ENCODE measurements around the gene ANAPC1.
"Not testable (repeated sequence)": the region's sequence is repeated elsewhere in the genome, so short reads cannot be mapped to it uniquely, and the experiment has no call there.

The ANAPC1 gene

GRCh38 chr2:111883661-111884591 lies at the start of gene ANAPC1:
Gene ANAPC1, minus strand, starts transcription at chr2:111884193. Its CDS starts 3,368 bp downstream, at chr2:111880825.
- DNase-seq (ENCODE audit: low read depth in 2 of 2): peak; percentile 79 to 84

- no peak for DNase-seq (ENCODE audit: low read depth in 2 of 2)
These were observed 48.9 kb upstream of the ANAPC1 start for GRCh38 chr2:111932841-111933291.

- DNase-seq (ENCODE audit: low read depth in 2 of 2): no peak
These were observed 46.9 kb upstream of the ANAPC1 start for GRCh38 chr2:111930875-111931274.

- DNase-seq (ENCODE audit: low read depth in 2 of 2): no peak
These were observed 46.4 kb upstream of the ANAPC1 start for GRCh38 chr2:111930409-111930808.

GRCh38 chr2:111927723-111928122 lies 43.7 kb upstream of the ANAPC1 start:
- DNase-seq (ENCODE audit: low read depth in 2 of 2): no peak

- DNase-seq (ENCODE audit: low read depth in 2 of 2): no peak
These were observed 40.7 kb upstream of the ANAPC1 start for GRCh38 chr2:111924617-111925107.

- no peak for DNase-seq (ENCODE audit: low read depth in 2 of 2)
These were observed 39.3 kb upstream of the ANAPC1 start for GRCh38 chr2:111923276-111923804.

GRCh38 chr2:111919794-111920608 lies 36.0 kb upstream of the ANAPC1 start:
- DNase-seq (ENCODE audit: low read depth in 2 of 2): no peak

- DNase-seq (ENCODE audit: low read depth in 2 of 2): no peak
These were observed 35.4 kb upstream of the ANAPC1 start for GRCh38 chr2:111919365-111919764.

GRCh38 chr2:111918383-111918806 lies 34.4 kb upstream of the ANAPC1 start:
- no peak for DNase-seq (ENCODE audit: low read depth in 2 of 2)

GRCh38 chr2:111917106-111917505 lies 33.1 kb upstream of the ANAPC1 start:
- no peak for DNase-seq (ENCODE audit: low read depth in 2 of 2)

GRCh38 chr2:111912547-111912946 lies 28.6 kb upstream of the ANAPC1 start:
- DNase-seq (ENCODE audit: low read depth in 2 of 2): no peak

- DNase-seq (ENCODE audit: low read depth in 2 of 2): not testable (repeated sequence)
These were observed 27.4 kb upstream of the ANAPC1 start for GRCh38 chr2:111911295-111911977.

GRCh38 chr2:111910609-111911277 lies 26.8 kb upstream of the ANAPC1 start:
- no peak for DNase-seq (ENCODE audit: low read depth in 2 of 2)

GRCh38 chr2:111909997-111910396 lies 26.0 kb upstream of the ANAPC1 start:
- not testable (repeated sequence) for DNase-seq (ENCODE audit: low read depth in 2 of 2)

GRCh38 chr2:111909079-111909478 lies 25.1 kb upstream of the ANAPC1 start:
- no peak for DNase-seq (ENCODE audit: low read depth in 2 of 2)

- no peak for DNase-seq (ENCODE audit: low read depth in 2 of 2)
These were observed 24.6 kb upstream of the ANAPC1 start for GRCh38 chr2:111908578-111908977.

GRCh38 chr2:111905990-111906735 lies 22.2 kb upstream of the ANAPC1 start:
- no peak for DNase-seq (ENCODE audit: low read depth in 2 of 2)

- not testable (repeated sequence) for DNase-seq (ENCODE audit: low read depth in 2 of 2)
These were observed 21.5 kb upstream of the ANAPC1 start for GRCh38 chr2:111905475-111905869.

Measured in stimulated activated CD4-positive, alpha-beta T cell treated with anti-CD3 and anti-CD28 coated beads, Interleukin-1b, Interleukin-23, amount 100 ng/mL, for 4 hours (primary cell).